SH-SY5Y (cell line): Measurements from ENCODE around the gene C14orf119.

Experiments
- GATA2 ChIP-seq: IDR thresholded peaks from 2 replicates; pipeline ENCODE4 v1.6.1; 2011; ENCODE audit warnings: mild to moderate bottlenecking, low read depth, low read length
- GATA3 ChIP-seq: IDR thresholded peaks from 2 replicates; pipeline ENCODE4 v1.6.1; 2011; ENCODE audit warnings: low read depth, mild to moderate bottlenecking, low read length, moderate library complexity

- TF ChIP-seq GATA3 (no peak), GATA2 (no peak)
Observed at GRCh38 chr14:23049011-23049410, 46.3 kb upstream of the C14orf119 start.
